ENCODE data around the gene TBC1D5.
"Not testable (repeated sequence)": the region's sequence is repeated elsewhere in the genome, so short reads cannot be mapped to it uniquely, and the experiment has no call there.

TBC1D5 gene

DNA sequence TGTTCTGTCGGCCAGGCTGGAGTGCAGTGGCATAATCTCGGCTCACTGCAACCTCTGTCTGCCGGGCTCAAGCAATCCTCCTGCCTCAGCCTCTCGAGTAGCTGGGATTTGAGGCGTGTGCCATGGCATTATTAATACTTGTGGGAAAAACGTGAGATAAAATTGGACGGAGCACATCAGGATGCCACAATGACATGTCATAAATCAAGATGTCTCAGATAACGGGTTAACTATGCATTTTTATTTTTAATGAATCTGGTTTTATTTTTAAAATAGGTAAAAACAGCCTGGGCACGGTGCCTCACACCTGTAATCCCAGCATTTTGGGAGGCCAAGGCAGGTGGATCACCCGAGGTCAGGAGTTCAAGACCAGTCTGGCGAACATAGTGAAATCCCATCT lies 212.8 kb downstream of the TBC1D5 start:
- DNase-seq = no peak

DNA sequence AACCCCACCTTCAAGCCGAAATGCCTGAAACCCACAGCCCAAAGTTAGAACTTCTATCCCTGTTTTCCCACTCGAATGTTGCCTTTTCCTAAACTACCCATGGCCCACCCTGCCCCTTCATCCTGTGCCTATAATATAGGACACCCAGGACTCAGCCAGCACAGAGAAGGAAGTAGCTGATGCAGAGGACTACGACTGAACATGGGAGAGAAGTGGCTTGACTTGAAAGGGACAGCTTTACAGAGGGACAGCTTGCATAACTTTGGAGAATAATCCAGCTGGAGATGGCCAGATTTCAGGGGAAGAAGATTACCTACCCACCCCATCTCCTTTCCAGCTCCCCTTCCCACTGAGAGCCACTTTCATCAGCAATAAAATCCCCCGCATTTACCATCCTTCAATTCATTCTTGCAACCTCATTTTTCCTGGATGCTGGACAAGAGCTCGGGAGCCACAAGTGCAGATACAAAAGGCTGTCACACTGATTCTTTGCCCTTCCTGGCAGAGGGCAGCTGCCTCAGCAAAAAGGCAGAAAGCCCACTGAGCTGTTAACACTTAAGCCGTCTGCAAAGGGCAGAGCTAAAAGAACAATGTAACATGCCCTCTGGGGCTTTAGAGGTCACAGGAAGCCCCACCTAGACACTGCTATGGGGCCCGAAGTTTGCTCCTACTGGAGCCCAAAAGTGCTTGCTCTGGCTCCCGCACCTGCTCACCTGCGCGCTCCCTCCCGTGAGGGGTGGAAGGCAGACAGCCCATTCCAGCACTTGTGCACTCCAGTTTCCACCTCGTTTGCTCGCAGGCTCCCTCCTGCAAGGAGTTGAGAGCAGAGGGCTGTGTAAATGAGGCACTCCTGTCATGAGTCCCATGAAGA lies 224.0 kb downstream of the TBC1D5 start:
- peak; percentile 29 for DNase-seq

DNA sequence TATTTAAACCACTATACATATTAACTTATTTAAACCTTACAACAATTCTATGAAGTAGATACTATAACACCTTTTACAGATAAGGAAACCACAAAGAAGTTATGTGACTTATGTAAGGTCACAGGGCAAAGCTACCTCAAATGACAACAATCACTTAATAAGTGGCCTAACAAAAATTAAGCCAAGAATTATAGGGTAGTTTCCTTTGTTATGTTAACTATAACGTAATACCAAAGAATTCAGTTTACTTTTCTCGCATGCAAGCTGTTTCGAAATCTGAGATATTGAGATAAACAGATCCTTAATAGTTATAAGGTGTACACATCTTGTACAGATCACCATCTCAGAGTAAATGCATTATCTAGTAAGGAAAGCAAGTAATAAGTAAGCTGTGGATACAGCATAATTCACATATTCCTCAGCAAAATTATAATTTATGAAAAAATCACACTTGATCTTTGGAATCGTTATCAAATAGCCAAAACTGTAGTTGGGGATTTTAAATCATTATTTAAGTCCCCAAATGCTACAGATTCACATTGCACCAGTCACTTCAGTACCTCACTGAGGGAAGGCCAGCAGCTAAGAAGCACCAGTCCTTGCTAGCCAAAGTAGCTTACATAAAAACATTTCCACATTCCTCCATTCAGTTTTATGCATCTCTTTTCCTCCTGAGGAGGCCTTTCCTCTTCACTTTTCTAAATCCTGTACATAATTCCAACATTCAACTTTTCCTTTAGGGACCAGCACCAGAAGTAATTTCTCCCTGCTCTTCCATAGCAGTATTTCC lies 226.8 kb downstream of the TBC1D5 start:
- DNase-seq = no peak

DNA sequence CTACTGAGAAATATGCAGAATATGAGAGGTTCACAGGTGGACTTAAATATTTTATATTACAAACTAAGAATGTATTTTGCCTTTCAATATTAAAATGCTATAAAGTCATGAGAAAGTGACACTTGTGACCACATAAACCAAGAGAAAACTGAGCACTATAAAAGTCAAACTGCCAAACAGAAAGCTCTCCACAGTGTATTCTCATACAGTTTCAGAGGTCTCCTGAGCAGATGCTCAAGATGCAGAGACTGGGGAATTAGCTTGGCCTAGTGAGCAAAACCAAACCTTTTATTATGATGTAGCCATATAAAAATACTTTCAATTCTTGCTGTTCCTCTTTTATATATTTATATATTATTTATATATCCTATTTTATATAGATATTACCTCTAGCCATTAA lies 227.8 kb downstream of the TBC1D5 start:
- no peak for DNase-seq

DNA sequence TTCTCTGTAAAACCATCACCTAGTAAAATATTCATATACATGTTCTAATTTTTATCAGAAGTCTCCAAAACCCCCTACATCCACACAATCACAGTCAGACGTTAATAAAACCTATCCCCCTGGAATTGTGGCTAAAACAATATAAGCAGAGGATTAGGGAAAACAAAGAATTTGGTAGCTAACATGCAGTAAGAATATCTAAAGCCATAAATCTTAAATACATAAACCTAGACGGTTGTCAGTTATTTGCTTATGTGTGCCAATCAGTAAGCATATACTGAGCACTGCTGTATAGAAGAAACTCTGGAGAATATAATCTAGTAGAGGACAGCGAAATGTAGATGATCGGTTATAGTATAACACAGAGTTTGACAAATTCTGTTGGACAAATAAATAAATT lies 232.2 kb downstream of the TBC1D5 start:
- DNase-seq = no peak

DNA sequence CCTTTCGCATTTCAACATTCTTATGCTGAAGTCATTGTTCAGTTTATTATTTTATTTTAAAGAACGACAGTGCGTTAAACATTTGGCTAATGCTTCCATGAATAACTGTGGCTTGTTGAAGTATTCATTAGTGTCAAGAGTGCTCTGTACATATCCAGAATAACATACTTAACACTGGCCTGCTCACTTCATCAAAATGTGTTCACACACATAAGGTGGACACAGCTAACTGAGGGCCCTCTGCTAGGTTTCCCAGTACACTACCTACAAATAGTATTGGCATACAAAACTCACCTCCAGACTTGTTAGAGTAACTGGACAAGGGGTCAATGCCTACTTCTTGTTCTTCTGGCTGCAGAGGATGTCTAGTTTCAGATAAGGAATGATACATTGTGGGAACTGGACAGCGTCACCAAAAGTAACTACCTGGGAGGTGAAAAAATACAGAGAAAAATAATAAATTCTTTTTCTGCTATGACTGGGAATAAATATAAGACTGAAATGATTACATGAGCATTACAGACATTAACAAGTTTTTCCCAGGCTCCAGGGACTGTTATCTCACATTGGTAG lies 234.2 kb downstream of the TBC1D5 start:
- DNase-seq = no peak

DNA sequence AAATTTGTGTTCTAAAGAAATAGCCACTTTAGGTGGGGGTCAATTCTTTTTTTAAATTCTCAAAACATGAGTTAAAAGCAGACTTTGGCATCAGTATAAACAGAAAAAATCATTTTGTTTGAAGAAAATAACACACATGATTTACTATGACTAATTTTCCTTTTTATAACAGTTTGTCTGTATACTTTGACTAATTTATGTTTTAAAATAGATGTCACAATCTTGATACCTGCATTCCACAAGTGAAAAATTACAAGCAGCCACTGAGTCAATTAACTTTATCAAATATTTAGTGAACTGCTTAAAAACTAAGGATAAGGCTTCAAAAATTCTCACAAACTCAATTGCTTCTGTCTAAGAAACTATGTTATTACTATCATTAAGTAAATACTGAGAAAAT lies 235.0 kb downstream of the TBC1D5 start:
- DNase-seq = no peak

DNA sequence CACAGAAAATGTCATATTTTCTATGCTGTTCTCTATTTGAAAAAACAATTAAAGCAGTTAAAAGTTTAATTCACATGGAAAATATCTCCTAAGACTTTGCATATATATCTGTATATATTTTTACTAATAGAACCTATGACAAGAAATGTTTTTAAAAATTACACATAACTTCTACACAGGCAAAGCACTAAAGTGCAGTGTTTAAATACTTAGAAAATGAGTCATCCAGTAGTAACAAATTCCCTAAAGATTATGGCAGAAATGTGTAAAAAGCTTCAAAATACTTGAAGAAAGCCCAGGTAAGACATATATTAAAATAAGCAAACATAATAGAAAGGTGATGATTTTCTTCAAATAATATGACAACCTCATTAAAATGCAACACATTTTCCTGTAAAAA lies 236.6 kb downstream of the TBC1D5 start:
- no peak for DNase-seq

DNA sequence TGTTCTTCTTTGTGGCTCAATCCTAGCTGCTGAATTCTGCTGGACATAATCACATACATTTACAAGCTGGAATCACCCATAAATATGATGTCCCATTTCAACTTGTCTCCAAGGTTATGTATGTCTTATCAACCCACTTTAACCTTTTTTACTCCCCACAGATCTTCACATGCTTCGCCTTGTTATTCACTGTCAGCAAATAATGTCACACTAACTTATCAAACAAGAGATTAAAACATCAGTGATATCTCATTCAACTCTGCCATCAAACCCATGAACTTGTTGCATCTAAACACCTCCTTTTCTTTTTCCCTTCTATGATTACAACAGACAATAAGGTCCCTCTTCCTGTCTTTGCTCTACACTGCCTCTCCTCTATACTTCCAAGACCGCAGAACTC lies 240.7 kb downstream of the TBC1D5 start:
- no peak for DNase-seq

DNA sequence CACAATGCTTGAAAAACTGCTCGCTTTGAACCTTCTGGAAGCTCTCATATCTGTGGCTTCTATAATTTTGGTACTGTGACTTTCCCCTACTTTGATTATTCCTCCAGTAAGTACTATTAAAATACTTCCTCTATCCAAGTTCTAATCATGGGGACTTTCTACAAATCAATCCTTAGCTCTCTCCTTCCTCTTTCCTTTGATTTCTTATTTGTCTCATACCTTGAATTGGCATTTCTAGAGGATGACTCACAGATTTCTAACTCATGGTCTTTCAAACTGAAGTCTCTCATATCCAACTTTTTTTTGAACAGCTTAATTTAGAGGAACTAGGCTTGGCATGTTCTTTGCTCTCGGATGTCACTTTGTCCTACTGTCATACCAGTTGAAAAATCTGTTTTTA lies 241.8 kb downstream of the TBC1D5 start:
- DNase-seq = no peak

DNA sequence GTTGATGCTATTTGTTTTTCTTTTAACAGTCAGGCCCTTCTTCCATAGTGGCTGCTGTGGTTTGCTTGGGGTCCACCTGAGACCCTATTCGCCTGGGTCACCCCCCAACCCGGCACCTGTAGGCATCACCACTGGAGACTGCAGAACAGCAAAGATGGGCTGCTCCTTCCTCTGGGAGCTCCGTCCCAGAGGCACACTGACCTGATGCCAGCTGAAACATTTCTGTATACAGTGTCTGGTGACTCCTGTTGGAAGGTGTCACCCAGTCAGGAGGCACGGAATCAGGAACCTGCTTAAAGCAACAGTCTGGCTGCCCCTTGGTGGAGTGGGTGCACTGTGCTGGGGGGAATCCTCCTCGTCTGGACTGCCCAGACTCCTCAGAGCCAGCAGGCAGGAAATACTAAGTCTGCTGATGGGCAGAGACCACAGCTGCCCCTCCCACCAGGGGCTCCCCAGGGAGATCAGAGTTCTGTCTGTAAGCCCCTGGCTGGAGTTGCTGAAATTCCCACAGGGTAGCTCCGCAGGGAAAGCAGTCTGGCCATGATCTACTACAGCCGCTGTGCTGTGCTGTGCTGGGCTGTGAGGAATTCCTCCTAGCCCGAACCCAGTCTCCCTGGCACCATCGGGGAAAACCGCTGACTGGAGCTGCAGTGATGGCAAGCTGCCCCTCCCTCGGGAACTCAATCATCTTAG lies 248.2 kb downstream of the TBC1D5 start:
- DNase-seq = no peak

DNA sequence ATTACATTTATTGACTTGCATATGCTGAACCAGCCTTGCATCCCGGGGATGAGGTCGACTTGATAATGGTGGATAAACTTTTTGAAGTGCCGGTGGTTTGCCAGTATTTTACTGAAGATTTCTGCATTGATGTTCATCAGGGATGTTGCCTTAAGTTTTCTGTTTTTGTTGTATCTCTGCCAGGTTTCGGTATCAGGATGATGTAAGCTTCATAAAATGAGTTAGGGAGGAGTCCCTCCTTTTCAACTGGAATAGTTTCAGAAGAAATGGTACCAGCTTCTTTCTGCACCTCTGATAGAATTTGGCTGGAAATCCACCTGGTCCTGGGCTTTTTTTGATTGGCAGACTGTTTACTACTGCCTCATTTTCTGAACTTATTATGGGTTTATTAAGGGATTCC lies 250.8 kb downstream of the TBC1D5 start:
- DNase-seq = no peak

DNA sequence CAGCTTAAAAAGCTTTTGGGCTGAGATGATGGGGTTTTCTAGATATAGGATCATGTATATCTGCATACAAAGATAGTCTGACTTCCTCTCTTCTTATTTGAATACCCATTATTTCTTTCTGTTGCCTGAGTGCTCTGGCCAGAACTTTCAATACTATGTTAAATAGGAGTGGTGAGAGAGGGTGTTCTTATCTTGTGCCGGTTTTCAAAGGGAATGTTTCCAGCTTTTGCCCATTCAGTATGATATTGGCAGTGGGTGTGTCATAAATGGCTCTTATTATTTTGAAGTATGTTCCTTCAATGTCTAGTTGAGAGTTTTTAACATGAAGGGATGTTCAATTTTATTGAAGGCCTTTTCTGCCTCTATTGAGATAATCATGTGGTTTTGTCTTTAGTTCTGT lies 251.2 kb downstream of the TBC1D5 start:
- not testable (repeated sequence) for DNase-seq

DNA sequence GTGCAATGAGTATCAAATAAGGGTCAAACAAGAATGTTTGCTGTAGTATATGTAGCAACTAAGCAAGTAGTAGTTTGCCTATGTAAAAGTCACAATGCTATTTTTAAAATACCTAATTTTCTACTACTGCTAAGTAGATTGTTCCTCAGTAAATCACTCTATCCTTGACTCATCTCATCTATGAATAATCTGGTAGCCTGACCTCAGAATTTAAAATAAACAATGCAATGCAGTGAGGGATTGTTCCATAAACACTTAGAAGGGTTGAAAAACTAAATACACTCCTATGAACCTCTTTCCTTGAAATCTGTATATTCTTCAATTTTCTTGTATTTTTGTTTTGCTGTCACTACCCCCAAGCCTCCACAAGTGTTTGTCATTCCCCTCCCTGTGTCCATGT lies 253.3 kb downstream of the TBC1D5 start:
- DNase-seq = no peak

DNA sequence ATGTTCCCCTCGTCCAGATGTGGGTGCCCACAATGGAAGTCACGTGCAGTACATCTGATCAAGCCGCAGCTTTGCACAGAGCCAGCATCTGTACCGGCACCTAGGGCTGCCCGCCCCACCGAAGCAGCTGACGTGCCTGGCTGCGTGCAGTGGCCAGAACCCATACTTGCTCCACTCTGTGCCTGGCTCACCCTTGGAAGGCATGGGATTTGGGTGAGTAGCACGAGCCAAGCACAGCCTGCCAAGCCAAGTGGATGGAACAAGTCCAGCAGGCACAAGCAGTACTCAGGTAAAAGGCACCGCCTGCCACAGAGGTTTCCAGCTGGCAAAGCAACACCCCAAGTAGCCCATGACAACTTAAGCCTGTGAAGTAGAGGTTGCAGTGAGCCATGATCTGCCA lies 261.3 kb downstream of the TBC1D5 start:
- no peak for DNase-seq

DNA sequence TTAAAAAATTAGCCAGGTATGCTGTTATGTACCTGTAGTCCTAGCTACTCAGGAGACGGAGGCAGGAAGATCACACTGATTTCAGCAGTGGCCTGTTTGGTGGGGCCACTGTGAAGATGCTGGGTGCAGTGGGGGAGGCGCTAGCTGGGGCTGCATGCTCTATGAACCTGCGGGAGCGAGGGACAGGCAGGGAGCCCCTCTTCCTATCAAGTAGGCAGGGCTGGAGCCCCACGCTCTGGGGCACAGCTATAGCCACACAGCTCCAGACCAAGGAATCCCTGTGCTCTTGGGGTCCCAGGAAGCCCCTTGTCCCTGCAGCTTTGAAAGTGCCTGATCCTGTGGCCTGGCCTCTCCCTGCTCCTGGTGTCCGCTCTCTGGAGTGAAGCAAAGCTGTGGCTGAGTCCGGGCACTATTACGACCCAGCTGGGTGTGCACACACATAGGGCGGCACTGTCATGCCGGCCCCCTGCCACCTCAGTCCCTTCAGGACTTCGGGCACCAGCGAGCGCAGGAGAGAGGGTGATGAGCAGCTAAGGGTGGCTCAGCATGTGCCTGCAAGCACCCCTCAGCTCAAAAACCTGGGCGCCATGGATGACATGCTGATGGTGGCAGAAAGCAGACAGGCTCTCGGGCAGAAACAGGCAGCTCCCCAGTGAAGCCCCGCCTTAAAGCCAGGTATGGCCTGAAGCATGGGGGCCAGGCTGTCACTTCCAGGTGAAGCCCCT lies 262.6 kb downstream of the TBC1D5 start:
- no peak for DNase-seq

DNA sequence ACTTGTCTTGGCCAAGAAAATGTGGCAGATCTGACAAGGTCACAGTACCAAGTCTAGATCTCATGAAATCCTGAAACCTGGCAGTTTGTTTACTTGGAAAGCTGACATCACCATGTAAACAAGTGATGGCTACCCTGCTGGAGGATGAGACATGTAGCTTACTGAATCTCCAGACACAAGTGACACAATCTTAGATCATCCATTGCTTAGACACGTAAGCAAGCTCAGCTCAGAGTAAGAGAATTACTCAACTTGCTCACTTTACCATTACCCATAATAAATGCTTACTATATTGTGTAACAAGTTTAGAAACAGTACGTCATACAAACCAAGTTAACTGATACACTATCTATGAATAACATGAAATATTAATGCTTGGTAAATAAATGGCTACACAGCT lies 263.8 kb downstream of the TBC1D5 start:
- no peak for DNase-seq

DNA sequence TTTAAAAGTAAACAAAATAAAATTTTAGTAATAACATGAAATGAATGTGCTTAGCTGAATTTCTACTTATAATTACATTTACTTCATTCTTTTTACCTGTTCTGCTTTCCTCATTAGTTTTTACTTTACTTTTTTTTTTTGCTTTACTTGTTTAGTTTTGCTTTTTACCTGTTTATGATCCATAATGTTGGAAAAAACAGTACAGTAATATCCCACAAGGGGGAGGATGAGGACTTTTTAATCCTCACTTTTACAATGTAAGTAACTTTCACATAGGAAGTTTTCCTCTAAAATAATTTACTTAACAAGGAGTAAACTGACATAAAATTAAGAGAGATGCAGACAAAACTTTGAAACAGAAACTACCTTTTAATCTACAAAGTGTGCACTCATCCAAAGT lies 268.7 kb downstream of the TBC1D5 start:
- DNase-seq = no peak

DNA sequence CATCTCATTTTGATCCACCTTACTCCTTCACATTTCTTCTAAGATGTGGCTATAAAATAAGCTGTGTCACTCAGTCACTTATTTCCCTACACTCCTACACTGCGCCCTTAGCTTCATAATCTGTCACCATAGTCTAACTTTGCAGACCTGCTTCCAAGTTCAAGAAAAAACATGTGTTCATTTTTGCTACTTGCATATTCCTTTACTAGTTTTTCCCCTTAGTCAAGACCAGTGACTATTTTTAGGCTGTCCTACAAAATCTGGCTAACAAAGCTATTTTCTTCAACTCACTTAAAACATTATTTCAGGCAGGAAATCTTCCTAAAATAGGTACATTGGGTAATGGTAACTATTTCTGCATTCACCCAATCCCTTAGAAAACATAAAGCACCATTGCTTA lies 272.5 kb downstream of the TBC1D5 start:
- DNase-seq = no peak

DNA sequence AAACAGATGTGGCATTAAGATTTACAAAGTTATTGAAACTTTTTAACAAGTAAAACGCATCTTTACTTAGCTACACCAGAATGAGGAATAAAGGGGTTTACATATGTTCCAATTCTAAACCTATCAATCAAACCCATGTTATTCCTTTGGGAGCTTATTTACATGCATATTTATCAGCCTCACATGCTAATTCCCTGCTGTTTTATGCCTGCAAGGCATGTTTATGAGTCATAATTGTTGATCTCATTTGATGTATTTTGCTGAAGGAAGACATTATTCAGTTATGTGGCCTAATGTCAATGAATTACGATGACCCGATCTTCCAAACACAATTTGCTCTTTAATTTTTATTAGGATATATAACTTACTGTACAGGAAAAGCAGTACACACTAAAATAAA lies 272.9 kb downstream of the TBC1D5 start:
- DNase-seq = no peak

DNA sequence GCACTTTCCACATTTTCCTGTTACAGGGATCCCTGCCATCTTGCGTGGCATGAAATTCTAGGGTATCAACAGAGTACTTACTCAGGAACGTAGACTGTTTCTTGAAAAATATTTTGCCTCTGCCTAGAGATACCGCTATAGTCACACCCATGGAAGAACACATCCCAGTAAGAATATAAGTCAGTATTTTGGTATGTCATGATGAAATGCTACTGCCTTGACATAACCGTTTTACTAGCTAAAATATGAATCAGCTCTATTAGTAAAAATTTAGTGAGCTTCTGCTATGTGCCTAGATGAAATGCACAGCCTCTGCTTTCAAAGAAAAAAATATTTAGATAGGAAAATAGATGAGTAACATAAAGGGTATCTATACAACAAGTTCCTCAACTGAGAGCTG lies 276.4 kb downstream of the TBC1D5 start:
- no peak for DNase-seq

DNA sequence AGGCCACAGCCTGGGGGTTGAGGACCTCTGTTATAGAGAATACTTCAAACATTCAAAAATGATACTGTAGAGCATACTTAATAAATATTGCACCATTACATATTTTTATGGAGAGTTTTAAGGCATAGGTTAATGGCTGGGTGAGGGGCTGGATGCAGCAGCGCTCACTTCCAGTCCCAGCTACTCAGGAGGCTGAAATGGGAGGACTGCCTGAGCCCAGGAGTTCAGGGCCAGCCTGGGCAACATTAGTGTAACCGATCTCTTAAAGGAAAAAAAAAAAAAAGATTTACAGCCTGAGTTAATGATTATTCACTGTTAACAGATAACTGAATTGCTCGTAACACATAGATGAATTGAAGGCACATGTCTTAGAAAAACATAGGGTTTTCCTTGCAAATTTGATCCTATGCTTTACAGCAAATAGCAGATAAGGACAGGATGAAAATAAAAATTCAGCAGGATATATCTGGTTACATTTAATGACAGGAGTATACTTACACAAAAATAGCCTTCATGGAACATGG lies 282.9 kb downstream of the TBC1D5 start:
- DNase-seq = no peak

Data from NCI-H146 (cell line).